Measurements from ENCODE around the gene FILIP1L.

DNA sequence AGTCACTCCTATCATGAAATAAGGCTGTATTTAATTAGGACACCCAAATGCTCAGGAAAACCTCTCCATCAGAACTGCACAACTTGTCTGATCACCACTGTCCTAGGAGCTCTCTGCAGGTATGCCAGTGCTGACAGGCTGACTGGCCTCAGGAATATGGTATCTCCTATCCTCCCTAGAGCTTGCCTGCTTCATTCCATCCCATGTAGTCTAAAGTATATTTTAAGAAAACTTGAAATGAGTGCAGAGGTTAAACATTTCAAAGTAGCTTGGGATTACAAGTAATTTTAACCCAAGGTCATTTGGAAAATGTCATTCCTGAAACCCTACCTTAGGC lies 23.7 kb downstream of the FILIP1L start:
- TF ChIP-seq, protein P1, sequence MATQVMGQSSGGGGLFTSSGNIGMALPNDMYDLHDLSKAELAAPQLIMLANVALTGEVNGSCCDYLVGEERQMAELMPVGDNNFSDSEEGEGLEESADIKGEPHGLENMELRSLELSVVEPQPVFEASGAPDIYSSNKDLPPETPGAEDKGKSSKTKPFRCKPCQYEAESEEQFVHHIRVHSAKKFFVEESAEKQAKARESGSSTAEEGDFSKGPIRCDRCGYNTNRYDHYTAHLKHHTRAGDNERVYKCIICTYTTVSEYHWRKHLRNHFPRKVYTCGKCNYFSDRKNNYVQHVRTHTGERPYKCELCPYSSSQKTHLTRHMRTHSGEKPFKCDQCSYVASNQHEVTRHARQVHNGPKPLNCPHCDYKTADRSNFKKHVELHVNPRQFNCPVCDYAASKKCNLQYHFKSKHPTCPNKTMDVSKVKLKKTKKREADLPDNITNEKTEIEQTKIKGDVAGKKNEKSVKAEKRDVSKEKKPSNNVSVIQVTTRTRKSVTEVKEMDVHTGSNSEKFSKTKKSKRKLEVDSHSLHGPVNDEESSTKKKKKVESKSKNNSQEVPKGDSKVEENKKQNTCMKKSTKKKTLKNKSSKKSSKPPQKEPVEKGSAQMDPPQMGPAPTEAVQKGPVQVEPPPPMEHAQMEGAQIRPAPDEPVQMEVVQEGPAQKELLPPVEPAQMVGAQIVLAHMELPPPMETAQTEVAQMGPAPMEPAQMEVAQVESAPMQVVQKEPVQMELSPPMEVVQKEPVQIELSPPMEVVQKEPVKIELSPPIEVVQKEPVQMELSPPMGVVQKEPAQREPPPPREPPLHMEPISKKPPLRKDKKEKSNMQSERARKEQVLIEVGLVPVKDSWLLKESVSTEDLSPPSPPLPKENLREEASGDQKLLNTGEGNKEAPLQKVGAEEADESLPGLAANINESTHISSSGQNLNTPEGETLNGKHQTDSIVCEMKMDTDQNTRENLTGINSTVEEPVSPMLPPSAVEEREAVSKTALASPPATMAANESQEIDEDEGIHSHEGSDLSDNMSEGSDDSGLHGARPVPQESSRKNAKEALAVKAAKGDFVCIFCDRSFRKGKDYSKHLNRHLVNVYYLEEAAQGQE (IDR thresholded peaks at IDR 0.05; ENCODE audit: insufficient read depth in 1 of 2, low read depth in 2 of 2, low read length in 2 of 2), result no peak
- TF ChIP-seq POLR2AphosphoS5 (IDR thresholded peaks at IDR 0.05; ENCODE audit: low read depth, low read length), result no peak
- TF ChIP-seq FOXP2 (optimal IDR thresholded peaks at IDR 0.05; ENCODE audit: borderline replicate concordance, extremely low read depth, extremely low read length, insufficient read depth), result no peak
